Measurements from ENCODE around the gene SFMBT2. TPM values are rescaled to one million over a fixed set of nuclear protein-coding genes. Genes with fewer than 3 reads are reported as not detected.
A peak's percentile ranks its signal among the peaks of the same experiment; 100 is the strongest.
"Not testable (repeated sequence)": the region's sequence is repeated elsewhere in the genome, so short reads cannot be mapped to it uniquely, and the experiment has no call there.

The SFMBT2 gene
- total and polyA plus RNA-seq, 2 experiments from 2014 or later: 4.3 to 5.9 TPM

- H3K9me3 ChIP-seq (ENCODE audit: low read depth): no peaks in the 10 kb centered on the region
- DNase-seq (ENCODE audit: low read depth in 1 of 2, low spot score in 1 of 2): peak in 1 of 2 donors; percentile 50
- no peaks in the 10 kb centered on the region for H3K36me3 ChIP-seq
- H3K4me3 ChIP-seq: no peak overlapping the region
- H3K27ac ChIP-seq: no peak overlapping the region
- H3K27me3 ChIP-seq: no peaks in the 10 kb centered on the region
- H3K4me1 ChIP-seq (ENCODE audit: low read depth): peaks cover 6% of the 10 kb centered on the region
- no peak for TF ChIP-seq CTCF (IDR thresholded peaks at IDR 0.05; ENCODE audit: low read depth, low read length)
Measured at GRCh38 chr10:7230951-7231350, 179.9 kb downstream of the SFMBT2 start.

- Histone ChIP-seq H3K36me3 (no peaks in the 10 kb centered on the region), H3K4me1 (ENCODE audit: low read depth) (peaks cover 6% of the 10 kb centered on the region), H3K27me3 (no peaks in the 10 kb centered on the region), H3K9me3 (ENCODE audit: low read depth) (no peaks in the 10 kb centered on the region), H3K4me3 (no peak overlapping the region), H3K27ac (no peak overlapping the region)
- no peak for DNase-seq (ENCODE audit: low read depth in 1 of 2, low spot score in 1 of 2)
- TF ChIP-seq CTCF (IDR thresholded peaks at IDR 0.05; ENCODE audit: low read depth, low read length): no peak
Measured at GRCh38 chr10:7230036-7230435, 180.8 kb downstream of the SFMBT2 start.

GRCh38 chr10:7225133-7225532 is 185.7 kb downstream of the SFMBT2 start:
- no peaks in the 10 kb centered on the region for H3K9me3 ChIP-seq (ENCODE audit: low read depth)

GRCh38 chr10:7218968-7219367 is 191.9 kb downstream of the SFMBT2 start:
- no peaks in the 10 kb centered on the region for H3K4me1 ChIP-seq (ENCODE audit: low read depth)
- no peak for TF ChIP-seq CTCF (IDR thresholded peaks at IDR 0.05; ENCODE audit: low read depth, low read length)
- H3K9me3 ChIP-seq (ENCODE audit: low read depth): no peaks in the 10 kb centered on the region
- no peaks in the 10 kb centered on the region for H3K36me3 ChIP-seq
- H3K27ac ChIP-seq: no peak overlapping the region
- DNase-seq (ENCODE audit: low read depth in 1 of 2, low spot score in 1 of 2): peak; percentile 6 to 22
- H3K4me3 ChIP-seq: no peak overlapping the region
- H3K27me3 ChIP-seq: no peaks in the 10 kb centered on the region

More at GRCh38 chr10:7225133-7225532, 185.7 kb downstream of the SFMBT2 start:
- Histone ChIP-seq H3K27me3 (no peaks in the 10 kb centered on the region), H3K4me3 (no peak overlapping the region), H3K36me3 (no peaks in the 10 kb centered on the region), H3K4me1 (ENCODE audit: low read depth) (no peaks in the 10 kb centered on the region), H3K27ac (no peak overlapping the region)
- no peak for TF ChIP-seq CTCF (IDR thresholded peaks at IDR 0.05; ENCODE audit: low read depth, low read length)
- no peak for DNase-seq (ENCODE audit: low read depth in 1 of 2, low spot score in 1 of 2)

- H3K27ac ChIP-seq; H3K4me1 ChIP-seq (ENCODE audit: low read depth); DNase-seq (ENCODE audit: low read depth in 1 of 2, low spot score in 1 of 2); H3K4me3 ChIP-seq; H3K36me3 ChIP-seq; H3K27me3 ChIP-seq; H3K9me3 ChIP-seq (ENCODE audit: low read depth): not testable (repeated sequence)
Measured at GRCh38 chr10:7212696-7213095, 198.1 kb downstream of the SFMBT2 start.

GRCh38 chr10:7211857-7212577 is 198.8 kb downstream of the SFMBT2 start:
- no peak for TF ChIP-seq CTCF (IDR thresholded peaks at IDR 0.05; ENCODE audit: low read depth, low read length)
- Histone ChIP-seq H3K4me1 (ENCODE audit: low read depth) (no peaks in the 10 kb centered on the region), H3K27ac (no peak overlapping the region), H3K9me3 (ENCODE audit: low read depth) (no peaks in the 10 kb centered on the region), H3K36me3 (no peaks in the 10 kb centered on the region), H3K27me3 (no peaks in the 10 kb centered on the region), H3K4me3 (no peak overlapping the region)
- DNase-seq (ENCODE audit: low read depth in 1 of 2, low spot score in 1 of 2): no peak
